Psoas muscle (tissue), 8 donors: ENCODE data around the gene SPSB3. TPM values are rescaled to one million over a fixed set of nuclear protein-coding genes. Genes with fewer than 3 reads are reported as not detected.

Experiments
- ATAC-seq, 4 donors: fragments of 200-7000 bp; cut with Tn5 transposase; one replicate each; pipeline ENCODE4 v1.9.1; 2020; ENCODE audit warnings: moderate library complexity in 3 of 4, mild to moderate bottlenecking in 2 of 4
- DNase-seq, 2 donors: peaks; one replicate each; pipeline ENCODE4 v3.0.0-alpha.2; 2020
- H3K27ac ChIP-seq: fragments of 200-600 bp; one replicate; pipeline ENCODE4 v1.8.0; 2022
- H3K27me3 ChIP-seq, 3 donors: fragments of 200-600 bp in 1 of 3; one replicate each; pipeline versions ENCODE4 v1.6.1 to v1.8.0; 2013 to 2022; ENCODE audit warnings: low read length in 2 of 3, mild to moderate bottlenecking in 2 of 3, moderate library complexity in 1 of 3; ENCODE audit not compliant: insufficient read depth in 3 of 3
- H3K36me3 ChIP-seq, 2 donors: fragments of 200-600 bp in 1 of 2; one replicate each; pipeline versions ENCODE4 v1.6.1 to v1.8.0; 2013 to 2022; ENCODE audit warnings: low read depth in 1 of 2, mild to moderate bottlenecking in 1 of 2, moderate library complexity in 1 of 2; ENCODE audit not compliant: insufficient read depth in 1 of 2
- H3K4me1 ChIP-seq: fragments of 200-600 bp; one replicate; pipeline ENCODE4 v1.8.0; 2022
- H3K4me3 ChIP-seq: fragments of 200-600 bp; one replicate; pipeline ENCODE4 v1.8.0; 2022; ENCODE audit warnings: mild to moderate bottlenecking
- H3K9me3 ChIP-seq: fragments of 200-600 bp; one replicate; pipeline ENCODE4 v1.8.0; 2022
- CTCF ChIP-seq: fragments of 200-600 bp; IDR thresholded peaks from one replicate; pipeline ENCODE4 v1.8.0; 2022; ENCODE audit warnings: antibody characterized with exemption
- WGBS, 3 donors: extraction: QIAGEN DNeasy Blood & Tissue Kit; methylation state at CpG; one replicate each; pipeline versions ENCODE4 v1.1.6 to v1.1.7; 2013; 5-methylcytosine and 5-hydroxymethylcytosine counted together
- intact Hi-C, 2 donors: fragments of 100-400 bp; cut with DNase I; formaldehyde crosslinking; loops; one replicate each; pipeline versions ENCODE4 v1.11.0 to v1.14.2; 2022
- polyA plus RNA-seq, 3 donors: library from polyadenylated mRNA; stranded (reverse); fragments of 200-250 nt; gene quantifications; one replicate each; pipeline ENCODE4 v1.2.3, GENCODE V29; 2013
- total RNA-seq, 4 donors: library from RNA; stranded (reverse); fragmentation: NEBNext Ultra II Directional in 2 of 4; extraction: Animal tissue kit (Norgen Biotek cat#: 25700) in 2 of 4; gene quantifications; one replicate each; pipeline versions ENCODE4 v1.2.1 to v1.2.4, GENCODE V29; 2021 to 2023
- donor health status: healthy with polysubstance abuse.
- donor health status: DM: no; HTN: no; CAD: no; lungs with moderate emphysema.
- donor health status: Bipolar disorder and iron deficiency.
- donor health status: healthy.
- donor health status: DM: yes; HTN: yes; CAD: no.
- donor health status: DM: no; HTN: no; CAD: no.
- donor health status: DM: no; HTN: no; CAD: no.
- donor health status: DM: yes; HTN: yes; CAD: no.

The SPSB3 gene
- total and polyA plus RNA-seq, 7 donors = 26.3 to 108 (median 54.9) TPM

- H3K36me3 ChIP-seq = peaks cover 0 to 54% of the 10 kb centered on the region in 2 donors
- ATAC-seq = no peak
- 57 to 79% (median 66%) methylated on average over 6 of the region's 6 CpGs for WGBS, 3 donors
- H3K27ac ChIP-seq = peak overlapping the region; percentile 92
- H3K27me3 ChIP-seq = no peaks in the 10 kb centered on the region
- peaks cover 34% of the 10 kb centered on the region for H3K4me1 ChIP-seq
- no peaks in the 10 kb centered on the region for H3K9me3 ChIP-seq
- peak in 1 of 2 donors; percentile 13 for DNase-seq
- no peak for TF ChIP-seq CTCF
- intact Hi-C loops = no loop called here
- H3K4me3 ChIP-seq = peak overlapping the region; percentile 86
Measured at GRCh38 chr16:1780677-1781072, 1.7 kb downstream of the SPSB3 start.

DNA sequence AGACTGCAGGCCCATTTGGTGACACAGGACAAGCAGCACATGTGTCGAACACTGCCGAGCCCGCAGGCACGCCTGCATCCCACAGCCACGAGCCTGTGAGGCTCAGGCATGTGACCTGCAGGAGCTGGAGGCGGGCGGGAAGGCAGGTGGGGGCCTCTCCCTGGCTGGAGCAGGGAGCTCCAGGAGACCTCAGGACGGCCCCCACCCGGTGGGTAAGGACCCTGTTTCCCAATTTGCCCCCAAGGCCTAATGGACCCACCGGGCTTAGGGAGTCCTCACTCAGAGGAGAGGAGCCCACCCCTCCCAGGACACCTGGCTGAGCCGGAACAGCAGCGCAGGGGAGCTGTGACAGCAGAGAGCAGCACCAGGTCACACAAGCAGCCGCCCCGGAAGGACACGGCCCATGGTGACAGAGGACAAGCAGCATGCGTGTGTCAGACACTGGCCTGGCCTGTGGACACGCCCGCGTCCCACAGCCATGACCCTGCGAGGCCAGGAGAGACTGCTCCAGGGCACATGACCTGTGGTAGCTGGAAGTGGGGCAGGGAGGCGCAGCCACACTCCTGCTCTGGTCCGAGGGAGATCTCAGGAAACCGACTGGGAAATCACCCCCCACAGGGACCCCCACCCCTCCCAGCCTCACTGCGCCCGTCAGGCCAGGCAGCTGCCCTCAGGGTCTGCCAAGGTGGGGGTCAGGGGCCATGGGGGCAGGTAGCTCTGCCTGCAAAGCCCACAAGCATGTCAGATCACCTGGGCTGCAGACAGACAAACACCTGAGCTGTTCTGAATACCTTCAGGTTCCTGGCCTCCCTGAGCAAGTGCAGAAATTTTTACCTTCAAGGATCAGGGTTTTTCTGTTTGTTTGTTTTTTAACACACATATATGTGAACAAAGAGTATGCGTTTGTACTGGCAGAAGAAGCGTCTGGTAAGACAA, 2.4 kb downstream of the SPSB3 start:
- no peak for TF ChIP-seq CTCF
- ATAC-seq = no peak
- H3K36me3 ChIP-seq = peaks cover 0 to 60% of the 10 kb centered on the region in 2 donors
- no peaks in the 10 kb centered on the region for H3K27me3 ChIP-seq
- peak; percentile 42 to 63 for DNase-seq
- H3K4me1 ChIP-seq = peaks cover 30% of the 10 kb centered on the region
- H3K9me3 ChIP-seq = no peaks in the 10 kb centered on the region
- H3K27ac ChIP-seq = peak overlapping the region; percentile 92
- no peak overlapping the region for H3K4me3 ChIP-seq
- intact Hi-C loops = loop anchor here in 1 of 2 donors (10.0 kb wide), 1 partner anchor 165 kb away; the partner anchor contains the start of gene MSRB1
- WGBS, 3 donors = 68 to 82% (median 70%) methylated on average over 26 to 27 of the region's 27 CpGs

DNA sequence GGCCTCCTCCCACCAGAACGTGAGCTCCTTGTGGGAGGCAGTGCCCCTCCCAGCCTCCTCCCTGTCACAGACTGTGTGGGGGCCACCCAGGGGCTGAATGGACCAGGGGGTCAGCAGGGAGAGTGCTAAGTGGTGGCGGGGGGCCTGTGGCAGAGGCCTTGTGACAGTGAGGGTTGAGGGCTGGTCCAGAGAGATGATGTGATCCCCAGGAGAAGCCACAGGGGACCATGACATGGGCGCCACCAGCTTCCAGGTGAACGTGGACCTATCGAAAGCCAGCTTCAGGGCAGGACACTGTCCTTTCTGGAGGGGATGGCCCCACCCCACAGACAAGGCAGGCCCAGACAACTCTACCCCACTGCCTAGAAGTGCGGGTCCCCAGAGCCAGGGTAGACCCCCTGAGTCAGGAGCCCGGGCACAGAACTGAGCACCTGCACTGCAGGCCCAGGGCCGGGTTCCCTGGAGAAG, 3.1 kb downstream of the SPSB3 start:
- intact Hi-C loops = loop anchor here in 1 of 2 donors (10.0 kb wide), 1 partner anchor 166 kb away; the partner anchor contains the start of gene MSRB1
- H3K27ac ChIP-seq = peak overlapping the region; percentile 16
- H3K4me1 ChIP-seq = peaks cover 37% of the 10 kb centered on the region
- ATAC-seq = no peak
- H3K9me3 ChIP-seq = no peaks in the 10 kb centered on the region
- no peak for TF ChIP-seq CTCF
- peak; percentile 15 to 52 for DNase-seq
- 75 to 79% (median 77%) methylated on average over 8 of the region's 8 CpGs for WGBS, 3 donors
- peaks cover 0 to 63% of the 10 kb centered on the region in 2 donors for H3K36me3 ChIP-seq
- H3K4me3 ChIP-seq = no peak overlapping the region
- H3K27me3 ChIP-seq = no peaks in the 10 kb centered on the region

GRCh38 chr16:1778200-1779179, 3.9 kb downstream of the SPSB3 start:
- 77 to 85% (median 77%) methylated on average over 34 of the region's 34 CpGs for WGBS, 3 donors
- Histone ChIP-seq H3K4me1 (peaks cover 35% of the 10 kb centered on the region), H3K36me3 (peaks cover 0 to 63% of the 10 kb centered on the region in 2 donors)

More at GRCh38 chr16:1778200-1779179, 3.9 kb downstream of the SPSB3 start:
- no peak overlapping the region for H3K27ac ChIP-seq
- TF ChIP-seq CTCF = no peak
- ATAC-seq = no peak
- peak; percentile 17 to 53 for DNase-seq
- no peaks in the 10 kb centered on the region for H3K27me3 ChIP-seq
- H3K9me3 ChIP-seq = no peaks in the 10 kb centered on the region
- intact Hi-C loops = loop anchor here in 1 of 2 donors (10.0 kb wide), 1 partner anchor 166 kb away; the partner anchor contains the start of gene MSRB1
- H3K4me3 ChIP-seq = no peak overlapping the region
